ENCODE data around the gene MSL1. TPM values are rescaled to one million over a fixed set of nuclear protein-coding genes. Genes with fewer than 3 reads are reported as not detected.

MSL1 gene
- total RNA-seq, 2 donors from 2014 or later, result 77.0 to 81.0 TPM

- DNase-seq, result no peak
- no peaks in the 10 kb centered on the region for H3K27me3 ChIP-seq
- intact Hi-C loops (cut with DNase I), result no loop called here
- TF ChIP-seq CTCF (IDR thresholded peaks at IDR 0.05), result no peak
- H3K9ac ChIP-seq (ENCODE audit: low read depth in 2 of 2, low read length in 2 of 2), result no peak overlapping the region
- no peak overlapping the region for H3K4me3 ChIP-seq
- peaks cover 6% of the 10 kb centered on the region for H3K4me1 ChIP-seq
- H3K36me3 ChIP-seq, result peaks cover 15% of the 10 kb centered on the region
- H3K9me3 ChIP-seq, result no peaks in the 10 kb centered on the region
- H3K27ac ChIP-seq, result no peak overlapping the region
These were observed 51.5 kb downstream of the MSL1 start for GRCh38 chr17:40173091-40173777.

GRCh38 chr17:40173778-40174135 is 52.0 kb downstream of the MSL1 start:
- no peak overlapping the region for H3K27ac ChIP-seq
- peaks cover 6% of the 10 kb centered on the region for H3K4me1 ChIP-seq
- no peaks in the 10 kb centered on the region for H3K27me3 ChIP-seq
- H3K36me3 ChIP-seq, result peaks cover 15% of the 10 kb centered on the region
- DNase-seq, result no peak
- H3K4me3 ChIP-seq, result no peak overlapping the region
- no peak for TF ChIP-seq CTCF (IDR thresholded peaks at IDR 0.05)
- intact Hi-C loops (cut with DNase I), result no loop called here
- H3K9me3 ChIP-seq, result no peaks in the 10 kb centered on the region
- H3K9ac ChIP-seq (ENCODE audit: low read depth in 2 of 2, low read length in 2 of 2), result no peak overlapping the region

GRCh38 chr17:40174514-40174913 is 52.7 kb downstream of the MSL1 start:
- Histone ChIP-seq H3K27me3 (no peaks in the 10 kb centered on the region), H3K27ac (no peak overlapping the region), H3K9ac (ENCODE audit: low read depth in 2 of 2, low read length in 2 of 2) (no peak overlapping the region), H3K4me1 (peaks cover 6% of the 10 kb centered on the region), H3K9me3 (no peaks in the 10 kb centered on the region), H3K36me3 (peaks cover 10% of the 10 kb centered on the region), H3K4me3 (no peak overlapping the region)
- no peak for DNase-seq
- intact Hi-C loops (cut with DNase I), result no loop called here
- no peak for TF ChIP-seq CTCF (IDR thresholded peaks at IDR 0.05)

GRCh38 chr17:40175928-40176753 is 54.4 kb downstream of the MSL1 start:
- peaks cover 5% of the 10 kb centered on the region for H3K36me3 ChIP-seq
- H3K4me3 ChIP-seq, result no peak overlapping the region
- H3K27ac ChIP-seq, result peak overlapping the region; percentile 86
- intact Hi-C loops (cut with DNase I), result no loop called here
- peaks cover 11% of the 10 kb centered on the region for H3K4me1 ChIP-seq
- no peaks in the 10 kb centered on the region for H3K9me3 ChIP-seq
- peak; percentile 90 for DNase-seq
- no peak for TF ChIP-seq CTCF (IDR thresholded peaks at IDR 0.05)
- no peaks in the 10 kb centered on the region for H3K27me3 ChIP-seq
- H3K9ac ChIP-seq (ENCODE audit: low read depth in 2 of 2, low read length in 2 of 2), result peak overlapping the region; percentile 54 to 65

- peaks cover 11% of the 10 kb centered on the region for H3K4me1 ChIP-seq
- no peaks in the 10 kb centered on the region for H3K9me3 ChIP-seq
- intact Hi-C loops (cut with DNase I), result no loop called here
- H3K4me3 ChIP-seq, result no peak overlapping the region
- H3K36me3 ChIP-seq, result no peaks in the 10 kb centered on the region
- H3K27ac ChIP-seq, result peak overlapping the region; percentile 86
- H3K27me3 ChIP-seq, result no peaks in the 10 kb centered on the region
- H3K9ac ChIP-seq (ENCODE audit: low read depth in 2 of 2, low read length in 2 of 2), result peak overlapping the region; percentile 54 to 65
- no peak for TF ChIP-seq CTCF (IDR thresholded peaks at IDR 0.05)
- peak; percentile 64 for DNase-seq
These were observed 55.0 kb downstream of the MSL1 start for GRCh38 chr17:40176754-40177110.

All from colonic mucosa (tissue), 4 donors.